Activated CD8-positive, alpha-beta memory T cell treated with anti-CD3 and anti-CD28 coated beads for 36 hours (primary cell): ENCODE data around the gene FOXQ1. TPM values are rescaled to one million over a fixed set of nuclear protein-coding genes. Genes with fewer than 3 reads are reported as not detected.

Experiments used
- CTCF ChIA-PET: fragments of 350-600 bp; sonication (Branson Sonifier 250); formaldehyde crosslinking; loops from one replicate; lab custom pipeline; 2021; ENCODE audit warnings: antibody characterized with exemption; lab: Charles Lee
- POLR2A ChIA-PET: fragments of 350-600 bp; sonication (Branson Sonifier 250); formaldehyde crosslinking; loops from one replicate; lab custom pipeline; 2021; ENCODE audit warnings: antibody characterized with exemption; lab: Charles Lee
- total RNA-seq, 2 experiments: library from RNA; stranded (reverse); gene quantifications; one replicate each; pipeline ENCODE4 v1.2.3, GENCODE V29; 2021

FOXQ1 gene
- total RNA-seq, 2 experiments from 2014 or later, result not detected

DNA sequence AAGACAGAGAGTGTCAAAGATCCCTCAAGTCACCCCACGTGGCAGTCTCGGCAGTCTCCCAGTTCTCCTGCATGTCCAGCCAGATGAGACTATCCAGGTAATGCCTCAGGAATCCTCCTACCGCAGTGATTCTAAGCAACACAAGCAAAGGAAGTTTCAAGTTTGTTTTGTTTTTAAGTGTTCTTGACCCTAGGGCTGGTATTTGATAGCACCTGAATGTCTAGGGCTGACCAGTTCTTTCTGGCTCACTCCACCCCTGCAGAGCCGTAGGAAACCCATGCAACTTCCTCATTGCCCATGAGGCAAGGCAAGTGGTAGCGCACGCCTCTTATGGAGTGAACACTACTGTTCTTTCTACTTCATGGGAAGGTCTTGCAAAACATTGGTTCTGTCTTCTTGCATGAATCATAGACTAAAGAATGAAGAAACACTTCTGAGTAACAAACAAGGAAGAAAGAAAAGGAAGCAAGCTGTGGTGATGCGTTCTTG is 24.8 kb upstream of the FOXQ1 start:
- POLR2A ChIA-PET, result no interaction called here
- CTCF ChIA-PET, result no interaction called here

- CTCF ChIA-PET, result no interaction called here
Observed at GRCh38 chr6:1290086-1290485, 21.8 kb upstream of the FOXQ1 start.

DNA sequence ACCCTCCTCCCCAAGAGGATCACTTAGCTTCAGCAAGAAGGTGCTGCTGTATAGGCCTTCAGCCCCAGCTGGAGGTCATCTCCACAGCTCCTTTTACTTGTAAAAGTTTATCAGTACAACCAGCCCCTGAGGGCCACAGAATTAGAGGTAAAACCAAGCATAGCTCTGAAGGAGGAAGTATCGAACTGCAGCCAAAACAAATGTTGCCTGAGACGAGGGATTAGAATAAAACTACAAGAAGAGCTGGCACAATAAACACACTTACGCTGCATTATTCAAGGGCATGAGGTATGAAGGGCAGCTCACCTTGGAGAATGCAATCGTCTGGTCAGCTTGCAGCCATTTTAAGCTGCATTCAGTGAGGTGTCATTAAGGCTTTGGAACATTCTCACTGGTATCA is 21.1 kb upstream of the FOXQ1 start:
- ChIA-PET CTCF (no interaction called here), POLR2A (no interaction called here)

More at GRCh38 chr6:1290086-1290485, 21.8 kb upstream of the FOXQ1 start:
- POLR2A ChIA-PET, result no interaction called here

GRCh38 chr6:1291381-1291780 is 20.5 kb upstream of the FOXQ1 start:
- ChIA-PET CTCF (no interaction called here), POLR2A (no interaction called here)

DNA sequence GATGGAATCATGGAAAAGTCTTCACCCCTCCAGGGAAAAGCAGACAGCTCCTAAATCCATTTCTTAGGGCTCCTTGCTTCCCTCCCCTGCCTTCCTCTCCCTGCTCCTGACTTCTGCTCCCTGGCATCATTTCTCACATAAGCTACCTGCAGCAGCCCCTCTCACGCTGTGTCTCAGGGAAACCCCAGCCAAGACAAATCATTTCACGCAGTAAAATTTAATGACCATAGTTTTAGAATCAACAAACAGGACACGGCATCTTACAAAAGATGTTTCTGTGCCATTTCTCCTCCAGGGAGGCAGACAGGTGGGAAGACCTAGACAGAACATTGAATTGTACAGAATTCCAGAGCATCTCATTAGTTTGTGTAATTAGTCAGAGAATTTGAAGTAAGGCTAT is 16.5 kb upstream of the FOXQ1 start:
- CTCF ChIA-PET, result no interaction called here
- POLR2A ChIA-PET, result no interaction called here

- ChIA-PET POLR2A (no interaction called here), CTCF (no interaction called here)
Observed at GRCh38 chr6:1296079-1296478, 15.8 kb upstream of the FOXQ1 start.

GRCh38 chr6:1296542-1296941 is 15.4 kb upstream of the FOXQ1 start:
- ChIA-PET POLR2A (no interaction called here), CTCF (no interaction called here)

- ChIA-PET CTCF (no interaction called here), POLR2A (no interaction called here)
Observed at GRCh38 chr6:1297746-1298145, 14.2 kb upstream of the FOXQ1 start.

GRCh38 chr6:1298768-1299167 is 13.1 kb upstream of the FOXQ1 start:
- CTCF ChIA-PET, result no interaction called here
- POLR2A ChIA-PET, result no interaction called here

DNA sequence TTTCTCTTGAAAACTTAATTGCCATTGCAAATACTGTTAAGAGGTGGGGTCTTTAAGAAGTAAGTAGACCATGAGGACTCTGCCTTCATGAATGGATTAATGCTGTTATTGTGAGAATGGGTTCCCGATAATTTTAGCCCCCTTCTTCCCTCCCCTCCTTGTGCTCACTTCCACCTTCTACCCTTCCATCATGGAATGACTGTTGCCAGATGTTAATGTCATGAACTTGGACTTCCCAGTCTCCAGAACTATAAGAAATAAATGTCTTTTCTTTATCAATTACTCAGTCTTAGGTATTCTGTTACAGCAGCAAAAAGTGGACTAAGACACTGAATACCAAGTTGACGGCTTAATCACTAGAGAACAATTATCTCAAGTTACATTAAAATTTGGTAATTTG is 5.8 kb upstream of the FOXQ1 start:
- ChIA-PET POLR2A (no interaction called here), CTCF (no interaction called here)

GRCh38 chr6:1309366-1309765 is 2.5 kb upstream of the FOXQ1 start:
- ChIA-PET POLR2A (no interaction called here), CTCF (interaction anchor here (0.5 kb wide), 1 partner anchor 38 kb away, joined by 3 read pairs; no protein-coding TSS in a partner anchor)

GRCh38 chr6:1310628-1311399 is 1.1 kb upstream of the FOXQ1 start:
- ChIA-PET CTCF (no interaction called here), POLR2A (no interaction called here)

GRCh38 chr6:1312203-1312472 is 240 bp downstream of the FOXQ1 start:
- ChIA-PET CTCF (interaction anchor here (1.2 kb wide), 1 partner anchor 74 kb away, joined by 3 read pairs; no protein-coding TSS in a partner anchor), POLR2A (no interaction called here)

DNA sequence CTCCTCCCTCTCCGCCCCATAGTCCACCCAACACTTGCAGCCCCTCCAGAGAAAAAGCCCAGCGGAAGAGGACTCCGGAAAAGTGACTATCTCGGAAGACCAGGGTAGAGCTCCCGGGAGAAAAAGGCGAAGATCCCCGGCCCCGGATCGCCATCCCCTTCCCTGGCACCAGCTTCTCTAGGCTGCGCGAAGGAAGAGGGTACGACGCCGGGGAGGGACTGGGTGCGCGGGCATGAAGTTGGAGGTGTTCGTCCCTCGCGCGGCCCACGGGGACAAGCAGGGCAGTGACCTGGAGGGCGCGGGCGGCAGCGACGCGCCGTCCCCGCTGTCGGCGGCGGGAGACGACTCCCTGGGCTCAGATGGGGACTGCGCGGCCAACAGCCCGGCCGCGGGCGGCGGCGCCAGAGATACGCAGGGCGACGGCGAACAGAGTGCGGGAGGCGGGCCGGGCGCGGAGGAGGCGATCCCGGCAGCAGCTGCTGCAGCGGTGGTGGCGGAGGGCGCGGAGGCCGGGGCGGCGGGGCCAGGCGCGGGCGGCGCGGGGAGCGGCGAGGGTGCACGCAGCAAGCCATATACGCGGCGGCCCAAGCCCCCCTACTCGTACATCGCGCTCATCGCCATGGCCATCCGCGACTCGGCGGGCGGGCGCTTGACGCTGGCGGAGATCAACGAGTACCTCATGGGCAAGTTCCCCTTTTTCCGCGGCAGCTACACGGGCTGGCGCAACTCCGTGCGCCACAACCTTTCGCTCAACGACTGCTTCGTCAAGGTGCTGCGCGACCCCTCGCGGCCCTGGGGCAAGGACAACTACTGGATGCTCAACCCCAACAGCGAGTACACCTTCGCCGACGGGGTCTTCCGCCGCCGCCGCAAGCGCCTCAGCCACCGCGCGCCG is 822 bp downstream of the FOXQ1 start:
- POLR2A ChIA-PET, result no interaction called here
- CTCF ChIA-PET, result interaction anchor here (1.2 kb wide), 1 partner anchor 73 kb away, joined by 3 read pairs; no protein-coding TSS in a partner anchor

GRCh38 chr6:1313384-1313766 is 1.5 kb downstream of the FOXQ1 start:
- POLR2A ChIA-PET, result no interaction called here
- CTCF ChIA-PET, result interaction anchor here (1.2 kb wide), 1 partner anchor 72 kb away, joined by 3 read pairs; no protein-coding TSS in a partner anchor

DNA sequence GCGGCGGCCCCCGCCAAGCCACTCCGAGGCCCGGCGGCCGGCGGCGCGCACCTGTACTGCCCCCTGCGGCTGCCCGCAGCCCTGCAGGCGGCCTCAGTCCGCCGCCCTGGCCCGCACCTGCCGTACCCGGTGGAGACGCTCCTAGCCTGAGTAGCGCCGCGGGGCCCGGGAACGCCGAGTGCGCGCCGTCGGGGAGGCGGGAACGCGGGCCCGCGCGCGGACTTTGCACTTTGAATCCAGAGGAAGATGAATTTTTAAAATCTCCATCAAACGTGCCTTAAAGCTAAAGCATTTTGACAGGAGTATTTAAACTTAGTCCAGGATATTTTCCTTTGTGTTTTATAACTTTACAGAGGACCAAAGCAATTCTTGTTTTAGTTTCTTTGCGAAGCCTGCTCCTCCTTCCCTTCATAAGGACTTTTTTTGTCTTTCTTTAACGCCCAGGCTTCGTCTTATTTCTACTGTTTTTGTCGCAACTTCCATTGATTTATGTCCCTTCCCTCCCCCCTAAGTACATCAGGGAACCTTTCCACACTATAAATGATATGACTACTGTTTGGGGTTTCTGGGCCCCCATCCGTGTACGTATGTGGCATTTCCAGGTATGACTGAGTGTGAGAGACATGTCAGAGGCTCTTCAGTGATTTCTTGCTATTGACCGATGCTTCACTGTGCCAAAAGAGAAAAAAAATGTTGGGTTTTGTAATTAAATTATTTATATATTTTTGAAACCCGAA is 2.0 kb downstream of the FOXQ1 start:
- ChIA-PET CTCF (no interaction called here), POLR2A (no interaction called here)

DNA sequence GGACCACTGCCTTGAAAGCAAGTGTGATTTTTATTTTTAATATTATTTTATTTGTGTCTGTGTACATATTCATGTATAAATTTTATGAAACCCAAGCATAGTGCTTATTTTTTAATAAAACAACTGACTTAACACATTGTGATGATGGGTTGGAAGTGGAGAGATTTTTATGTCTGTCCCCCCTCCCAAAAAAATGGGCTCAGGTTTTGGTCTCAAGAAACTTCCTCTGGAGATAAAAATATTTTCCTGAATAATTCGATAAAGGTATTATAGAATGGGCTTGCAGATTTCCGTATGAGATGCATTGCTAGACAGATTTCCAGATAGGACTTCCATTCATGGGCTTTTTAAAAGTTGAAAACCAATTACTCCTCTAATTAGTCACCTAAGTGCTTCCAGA is 2.7 kb downstream of the FOXQ1 start:
- CTCF ChIA-PET, result no interaction called here
- POLR2A ChIA-PET, result no interaction called here

GRCh38 chr6:1315201-1315559 is 3.3 kb downstream of the FOXQ1 start:
- CTCF ChIA-PET, result no interaction called here
- POLR2A ChIA-PET, result no interaction called here

- POLR2A ChIA-PET, result no interaction called here
- CTCF ChIA-PET, result no interaction called here
Observed at GRCh38 chr6:1315560-1316386, 3.9 kb downstream of the FOXQ1 start.
